GM12878 (cell line): ENCODE data around the gene SLC2A1. TPM values are rescaled to one million over a fixed set of nuclear protein-coding genes. Genes with fewer than 3 reads are reported as not detected.

Source experiments
- ATAC-seq: fragments of 200-7000 bp; cut with Tn5 transposase; 3 replicates; pipeline ENCODE4 v1.9.1; 2020; ENCODE audit warnings: mild to moderate bottlenecking, moderate library complexity
- BruUV-seq: library from RNA; stranded (reverse); fragments of 400-500 nt; replicated peaks from 2 replicates; lab custom pipeline; 2021; lab: Mats Ljungman, UMichigan
- CTCF ChIA-PET: fragments of 300-600 bp; sonication (Branson Sonifier 250); formaldehyde crosslinking; extraction: SDS; loops from one replicate; lab custom pipeline; 2021; ENCODE audit warnings: inconsistent platforms; lab: Yijun Ruan, JAX
- POLR2A ChIA-PET: fragments of 350-600 bp; formaldehyde crosslinking; extraction: SDS; loops from one replicate; lab custom pipeline; 2021; ENCODE audit warnings: inconsistent platforms; lab: Charles Lee
- RAD21 ChIA-PET: fragments of 300-600 bp; sonication (Branson Sonifier 250); formaldehyde crosslinking; loops from one replicate; lab custom pipeline; 2023; ENCODE audit warnings: antibody characterized with exemption; ENCODE audit not compliant: unreplicated experiment; lab: Charles Lee
- SMC1A ChIA-PET: fragments of 300-600 bp; sonication (Branson Sonifier 250); formaldehyde crosslinking; loops from one replicate; lab custom pipeline; 2023; ENCODE audit not compliant: unreplicated experiment, uncharacterized antibody; lab: Charles Lee
- DNase-seq: peaks from one replicate; pipeline ENCODE4 v3.0.0-alpha.2; 2011; ENCODE audit warnings: low read depth, low spot score
- FAIRE-seq: peaks from 3 replicates; lab custom pipeline; 2011; peaks lifted over from hg19 to GRCh38; lab: Jason Lieb, UNC
- H2AFZ ChIP-seq: 2 replicates; pipeline ENCODE4 v1.6.0; 2011; ENCODE audit warnings: low read depth, low read length, control low read depth; ENCODE audit not compliant: control insufficient read depth
- H3K27ac ChIP-seq: 2 replicates; pipeline ENCODE4 v1.5.1; 2011; ENCODE audit warnings: control low read depth; ENCODE audit not compliant: control insufficient read depth, insufficient read depth
- H3K27me3 ChIP-seq, 2 experiments: replicated peaks in 1 of 2; 2 replicates each; pipeline versions ENCODE4 v1.6.0 to v1.6.1; 2011; ENCODE audit warnings: low read length in 1 of 2; ENCODE audit not compliant: control insufficient read depth in 2 of 2, insufficient read depth in 2 of 2
- H3K36me3 ChIP-seq, 2 experiments: 2 replicates each; pipeline ENCODE4 v1.5.1; 2011; ENCODE audit warnings: low read length in 1 of 2; ENCODE audit not compliant: control insufficient read depth in 2 of 2, insufficient read depth in 2 of 2
- H3K4me1 ChIP-seq: 2 replicates; pipeline ENCODE4 v1.6.1; 2011; ENCODE audit warnings: mild to moderate bottlenecking, low read length, moderate library complexity, mixed read lengths; ENCODE audit not compliant: control insufficient read depth, insufficient read depth
- H3K4me2 ChIP-seq: 2 replicates; pipeline ENCODE4 v1.6.0; 2011; ENCODE audit warnings: control low read depth; ENCODE audit not compliant: control insufficient read depth, insufficient read depth
- H3K4me3 ChIP-seq: fragments of 200-600 bp; sonication (generic); 2 replicates; pipeline ENCODE4 v1.5.1; 2016
- H3K79me2 ChIP-seq: 2 replicates; pipeline ENCODE4 v1.6.0; 2011; ENCODE audit warnings: low read length; ENCODE audit not compliant: control insufficient read depth, insufficient read depth
- H3K9ac ChIP-seq: 2 replicates; pipeline ENCODE4 v1.8.0; 2011; ENCODE audit warnings: low read length, control low read depth, mixed read lengths; ENCODE audit not compliant: control insufficient read depth, insufficient read depth
- H3K9me3 ChIP-seq: replicated peaks from 3 replicates; pipeline ENCODE4 v1.5.1; 2011; ENCODE audit warnings: mild to moderate bottlenecking, low read length; ENCODE audit not compliant: control insufficient read depth, insufficient read depth
- H4K20me1 ChIP-seq: 2 replicates; pipeline ENCODE4 v1.6.0; 2011; ENCODE audit not compliant: control insufficient read depth, insufficient read depth
- CHD4 ChIP-seq: fragments of 200-600 bp; sonication (generic); IDR thresholded peaks from 2 replicates; pipeline ENCODE4 v1.6.1; 2016; ENCODE audit warnings: mild to moderate bottlenecking
- CTCF ChIP-seq, 3 experiments: IDR thresholded peaks in 2 of 3; conservative IDR thresholded peaks in 1 of 3; 2 replicates each; pipeline ENCODE4 v1.5.1; 2011; ENCODE audit warnings: low read depth in 3 of 3, low read length in 3 of 3, mild to moderate bottlenecking in 3 of 3, control low read depth in 2 of 3, moderate library complexity in 2 of 3, inconsistent platforms in 1 of 3, mixed read lengths in 1 of 3; ENCODE audit not compliant: control insufficient read depth in 2 of 3, insufficient read depth in 1 of 3; ENCODE audit errors: extremely low read depth in 1 of 3
- FOXM1 ChIP-seq: IDR thresholded peaks from 2 replicates; pipeline ENCODE4 v1.6.1; 2012; ENCODE audit warnings: low read depth, mild to moderate bottlenecking, inconsistent platforms, low read length, moderate library complexity
- RFX5 ChIP-seq: IDR thresholded peaks from 2 replicates; pipeline ENCODE4 v1.6.1; 2011; ENCODE audit warnings: low read depth, low read length, improper control_type of control experiment
- STAT1 ChIP-seq: fragments of 450-650 bp; conservative IDR thresholded peaks from 2 replicates; pipeline ENCODE4 v1.6.1; 2014; ENCODE audit warnings: antibody characterized with exemption, mild to moderate bottlenecking
- WRNIP1 ChIP-seq: IDR thresholded peaks from 2 replicates; pipeline ENCODE4 v1.6.1; 2011; ENCODE audit warnings: low read depth, low read length, improper control_type of control experiment, borderline replicate concordance
- ZBED1 ChIP-seq: IDR thresholded peaks from 2 replicates; pipeline ENCODE4 v1.6.1; 2016; ENCODE audit warnings: borderline replicate concordance
- WGBS: methylation state at CpG from one replicate; pipeline ENCODE4 v1.1.6; 2016; ENCODE audit warnings: low lambda C conversion rate; ENCODE audit not compliant: insufficient replicate concordance, insufficient coverage; ENCODE audit errors: missing lambda C conversion rate; 5-methylcytosine and 5-hydroxymethylcytosine counted together
- in situ Hi-C: fragments of 300-500 bp; cut with MboI; formaldehyde crosslinking; loops from 9 replicates; pipeline ENCODE4 v1.14.3; 2018; ENCODE audit warnings: mixed read lengths
- intact Hi-C: fragments of 100-400 bp; cut with micrococcal nuclease; formaldehyde crosslinking; loops from one replicate; pipeline ENCODE4 v1.14.2; 2022; ENCODE audit not compliant: unreplicated experiment
- polyA plus RNA-seq, 11 experiments: library from polyadenylated mRNA; depleted of rRNA in 4 of 11; unstranded in 6 of 11; stranded (reverse) in 5 of 11; fragments of >200 nt; fragmentation: Nextera tagmentation in 4 of 11; fragmentation: Illumina TruSeq in 1 of 11; extraction: Ambion mirVana in 4 of 11; extraction: Trizol in 1 of 11; gene quantifications; 1 replicate in 1 of 11; 2 replicates in 10 of 11; pipeline versions ENCODE4 v1.2.1 to v1.2.3, GENCODE V29; 2011 to 2016; ENCODE audit warnings: inconsistent platforms in 2 of 11, missing spikeins in 2 of 11, low read depth in 1 of 11
- total RNA-seq, 4 experiments: library from RNA; depleted of rRNA in 3 of 4; stranded (reverse); fragments of >200 nt in 3 of 4; fragmentation: Illumina TruSeq in 1 of 4; extraction: Trizol in 1 of 4; gene quantifications; 2 replicates each; pipeline versions ENCODE4 v1.2.1 to v1.2.3, GENCODE V29; 2013 to 2021

Gene SLC2A1
- total and polyA plus RNA-seq, 10 of the 15 experiments (the other 5 are each of a cell fraction or from before 2014, with no cell fraction given) = 5.7 to 66.0 (median 44.2) TPM

GRCh38 chr1:42965378-42965777, 6.7 kb upstream of the SLC2A1 start:
- RAD21 ChIA-PET = no interaction called here
- SMC1A ChIA-PET = no interaction called here
- no TSS peak for BruUV-seq
- H2AFZ ChIP-seq = no peak overlapping the region
- no peak overlapping the region for H3K4me2 ChIP-seq
- H3K79me2 ChIP-seq = no peaks in the 10 kb centered on the region
- no peaks in the 10 kb centered on the region for H3K36me3 ChIP-seq
- H3K4me1 ChIP-seq = peaks cover 16% of the 10 kb centered on the region
- no peaks in the 10 kb centered on the region for H4K20me1 ChIP-seq
- H3K9me3 ChIP-seq = no peaks in the 10 kb centered on the region
- in situ Hi-C loops = loop anchor here (5.0 kb wide), 1 partner anchor 52 kb away; no protein-coding TSS in a partner anchor
- TF ChIP-seq CTCF (IDR thresholded peaks at IDR 0.05 in 2 of 3, conservative IDR thresholded peaks at IDR 0.05 in 1 of 3; ENCODE audit: control insufficient read depth in 2 of 3, extremely low read depth in 1 of 3, insufficient read depth in 1 of 3, low read depth in 3 of 3, low read length in 3 of 3) = no peak
- TF ChIP-seq ZBED1 = no peak
- no peak for TF ChIP-seq STAT1
- TF ChIP-seq FOXM1 = no peak
- TF ChIP-seq CHD4 = no peak
- no peak for TF ChIP-seq WRNIP1
- TF ChIP-seq RFX5 = no peak
- TF ChIP-seq, all 136 proteins: peak for 0
- ChIA-PET POLR2A (interaction anchor here (0.7 kb wide), 1 partner anchor 20 kb away, joined by 3 read pairs; no protein-coding TSS in a partner anchor), CTCF (interaction anchor here (0.6 to 0.9 kb wide), 2 partner anchors 42 to 1215 kb away, joined by 3 read pairs; no protein-coding TSS in a partner anchor)
- DNase-seq (no peak), FAIRE-seq (no peak), ATAC-seq (no peak)
- H3K27me3 ChIP-seq = no peaks in the 10 kb centered on the region
- no peak overlapping the region for H3K4me3 ChIP-seq
- 100% methylated on average over 1 of the region's 1 CpG for WGBS
- intact Hi-C loops = no loop called here
- no peak overlapping the region for H3K27ac ChIP-seq
- no peak overlapping the region for H3K9ac ChIP-seq
